ENCODE measurements around the gene ARHGAP28.
"Not testable (repeated sequence)": the region's sequence is repeated elsewhere in the genome, so short reads cannot be mapped to it uniquely, and the experiment has no call there.

Gene ARHGAP28

GRCh38 chr18:6837904-6838303 is 108.4 kb downstream of the ARHGAP28 start:
- DNase-seq (ENCODE audit: low read depth, low spot score) = no peak
- WGBS (ENCODE audit: insufficient coverage, insufficient read length) = no CpG with 5 or more reads among the region's 3 CpGs
- no peaks in the 10 kb centered on the region for H3K9me3 ChIP-seq (ENCODE audit: control insufficient read depth, insufficient read depth, low read length)
- H3K27me3 ChIP-seq (ENCODE audit: control insufficient read depth, insufficient read depth, low read length) = no peaks in the 10 kb centered on the region
- no peak overlapping the region for H3K4me3 ChIP-seq (ENCODE audit: low read length)
- H3K27ac ChIP-seq (ENCODE audit: low read length) = no peak overlapping the region
- no peaks in the 10 kb centered on the region for H3K36me3 ChIP-seq (ENCODE audit: control insufficient read depth, insufficient read depth, low read length)
- no peaks in the 10 kb centered on the region for H3K4me1 ChIP-seq (ENCODE audit: control insufficient read depth, insufficient read depth, low read length)

GRCh38 chr18:6842081-6842480 is 112.6 kb downstream of the ARHGAP28 start:
- no peak for DNase-seq (ENCODE audit: low read depth, low spot score)
- H3K36me3 ChIP-seq (ENCODE audit: control insufficient read depth, insufficient read depth, low read length) = no peaks in the 10 kb centered on the region
- H3K27me3 ChIP-seq (ENCODE audit: control insufficient read depth, insufficient read depth, low read length) = no peaks in the 10 kb centered on the region
- H3K9me3 ChIP-seq (ENCODE audit: control insufficient read depth, insufficient read depth, low read length) = no peaks in the 10 kb centered on the region
- no peaks in the 10 kb centered on the region for H3K4me1 ChIP-seq (ENCODE audit: control insufficient read depth, insufficient read depth, low read length)
- H3K27ac ChIP-seq (ENCODE audit: low read length) = no peak overlapping the region
- no CpG with 5 or more reads among the region's 3 CpGs for WGBS (ENCODE audit: insufficient coverage, insufficient read length)
- no peak overlapping the region for H3K4me3 ChIP-seq (ENCODE audit: low read length)

- no CpG with 5 or more reads among the region's 2 CpGs for WGBS (ENCODE audit: insufficient coverage, insufficient read length)
- H3K36me3 ChIP-seq (ENCODE audit: control insufficient read depth, insufficient read depth, low read length) = no peaks in the 10 kb centered on the region
- H3K27me3 ChIP-seq (ENCODE audit: control insufficient read depth, insufficient read depth, low read length) = no peaks in the 10 kb centered on the region
- no peak overlapping the region for H3K27ac ChIP-seq (ENCODE audit: low read length)
- no peak overlapping the region for H3K4me3 ChIP-seq (ENCODE audit: low read length)
- DNase-seq (ENCODE audit: low read depth, low spot score) = no peak
- no peaks in the 10 kb centered on the region for H3K4me1 ChIP-seq (ENCODE audit: control insufficient read depth, insufficient read depth, low read length)
- H3K9me3 ChIP-seq (ENCODE audit: control insufficient read depth, insufficient read depth, low read length) = no peaks in the 10 kb centered on the region
Measured at GRCh38 chr18:6843308-6843707, 113.8 kb downstream of the ARHGAP28 start.

GRCh38 chr18:6845521-6845920 is 116.0 kb downstream of the ARHGAP28 start:
- DNase-seq (ENCODE audit: low read depth, low spot score); H3K36me3 ChIP-seq (ENCODE audit: control insufficient read depth, insufficient read depth, low read length); H3K4me1 ChIP-seq (ENCODE audit: control insufficient read depth, insufficient read depth, low read length); H3K27me3 ChIP-seq (ENCODE audit: control insufficient read depth, insufficient read depth, low read length); H3K4me3 ChIP-seq (ENCODE audit: low read length); H3K27ac ChIP-seq (ENCODE audit: low read length); H3K9me3 ChIP-seq (ENCODE audit: control insufficient read depth, insufficient read depth, low read length): not testable (repeated sequence)
- no CpG with 5 or more reads among the region's 1 CpG for WGBS (ENCODE audit: insufficient coverage, insufficient read length)

GRCh38 chr18:6850396-6850795 is 120.9 kb downstream of the ARHGAP28 start:
- Histone ChIP-seq H3K4me1 (ENCODE audit: control insufficient read depth, insufficient read depth, low read length) (no peaks in the 10 kb centered on the region), H3K27ac (ENCODE audit: low read length) (no peak overlapping the region), H3K27me3 (ENCODE audit: control insufficient read depth, insufficient read depth, low read length) (no peaks in the 10 kb centered on the region), H3K36me3 (ENCODE audit: control insufficient read depth, insufficient read depth, low read length) (0 out of 2 replicates have a peak, but pooled peaks cover 4% of the 10 kb centered on the region), H3K9me3 (ENCODE audit: control insufficient read depth, insufficient read depth, low read length) (no peaks in the 10 kb centered on the region), H3K4me3 (ENCODE audit: low read length) (no peak overlapping the region)
- no peak for DNase-seq (ENCODE audit: low read depth, low spot score)
- WGBS (ENCODE audit: insufficient coverage, insufficient read length) = no CpG with 5 or more reads among the region's 1 CpG

GRCh38 chr18:6851480-6851879 is 122.0 kb downstream of the ARHGAP28 start:
- Histone ChIP-seq H3K27me3 (ENCODE audit: control insufficient read depth, insufficient read depth, low read length) (no peaks in the 10 kb centered on the region), H3K36me3 (ENCODE audit: control insufficient read depth, insufficient read depth, low read length) (0 out of 2 replicates have a peak, but pooled peaks cover 4% of the 10 kb centered on the region), H3K27ac (ENCODE audit: low read length) (no peak overlapping the region), H3K4me1 (ENCODE audit: control insufficient read depth, insufficient read depth, low read length) (no peaks in the 10 kb centered on the region), H3K9me3 (ENCODE audit: control insufficient read depth, insufficient read depth, low read length) (no peaks in the 10 kb centered on the region), H3K4me3 (ENCODE audit: low read length) (no peak overlapping the region)
- no peak for DNase-seq (ENCODE audit: low read depth, low spot score)
- no CpG with 5 or more reads among the region's 2 CpGs for WGBS (ENCODE audit: insufficient coverage, insufficient read length)

GRCh38 chr18:6854811-6855210 is 125.3 kb downstream of the ARHGAP28 start:
- H3K27ac ChIP-seq (ENCODE audit: low read length) = no peak overlapping the region
- DNase-seq (ENCODE audit: low read depth, low spot score) = no peak
- no peaks in the 10 kb centered on the region for H3K27me3 ChIP-seq (ENCODE audit: control insufficient read depth, insufficient read depth, low read length)
- H3K9me3 ChIP-seq (ENCODE audit: control insufficient read depth, insufficient read depth, low read length) = no peaks in the 10 kb centered on the region
- 0 out of 2 replicates have a peak, but pooled peaks cover 4% of the 10 kb centered on the region for H3K36me3 ChIP-seq (ENCODE audit: control insufficient read depth, insufficient read depth, low read length)
- no CpG with 5 or more reads among the region's 7 CpGs for WGBS (ENCODE audit: insufficient coverage, insufficient read length)
- no peak overlapping the region for H3K4me3 ChIP-seq (ENCODE audit: low read length)
- H3K4me1 ChIP-seq (ENCODE audit: control insufficient read depth, insufficient read depth, low read length) = no peaks in the 10 kb centered on the region

- no peak for DNase-seq (ENCODE audit: low read depth, low spot score)
- H3K36me3 ChIP-seq (ENCODE audit: control insufficient read depth, insufficient read depth, low read length) = 0 out of 2 replicates have a peak, but pooled peaks cover 4% of the 10 kb centered on the region
- no peak overlapping the region for H3K27ac ChIP-seq (ENCODE audit: low read length)
- no peaks in the 10 kb centered on the region for H3K9me3 ChIP-seq (ENCODE audit: control insufficient read depth, insufficient read depth, low read length)
- H3K27me3 ChIP-seq (ENCODE audit: control insufficient read depth, insufficient read depth, low read length) = no peaks in the 10 kb centered on the region
- H3K4me1 ChIP-seq (ENCODE audit: control insufficient read depth, insufficient read depth, low read length) = no peaks in the 10 kb centered on the region
- WGBS (ENCODE audit: insufficient coverage, insufficient read length) = no CpG with 5 or more reads among the region's 12 CpGs
- H3K4me3 ChIP-seq (ENCODE audit: low read length) = no peak overlapping the region
Measured at GRCh38 chr18:6855767-6856166, 126.3 kb downstream of the ARHGAP28 start.

GRCh38 chr18:6857300-6857699 is 127.8 kb downstream of the ARHGAP28 start:
- Histone ChIP-seq H3K9me3 (ENCODE audit: control insufficient read depth, insufficient read depth, low read length) (no peaks in the 10 kb centered on the region), H3K4me3 (ENCODE audit: low read length) (no peak overlapping the region), H3K4me1 (ENCODE audit: control insufficient read depth, insufficient read depth, low read length) (no peaks in the 10 kb centered on the region), H3K27me3 (ENCODE audit: control insufficient read depth, insufficient read depth, low read length) (no peaks in the 10 kb centered on the region), H3K36me3 (ENCODE audit: control insufficient read depth, insufficient read depth, low read length) (0 out of 2 replicates have a peak, but pooled peaks cover 4% of the 10 kb centered on the region), H3K27ac (ENCODE audit: low read length) (no peak overlapping the region)
- no CpG with 5 or more reads among the region's 12 CpGs for WGBS (ENCODE audit: insufficient coverage, insufficient read length)
- no peak for DNase-seq (ENCODE audit: low read depth, low spot score)

- H3K9me3 ChIP-seq (ENCODE audit: control insufficient read depth, insufficient read depth, low read length) = no peaks in the 10 kb centered on the region
- H3K27ac ChIP-seq (ENCODE audit: low read length) = no peak overlapping the region
- no peaks in the 10 kb centered on the region for H3K27me3 ChIP-seq (ENCODE audit: control insufficient read depth, insufficient read depth, low read length)
- no peak overlapping the region for H3K4me3 ChIP-seq (ENCODE audit: low read length)
- H3K36me3 ChIP-seq (ENCODE audit: control insufficient read depth, insufficient read depth, low read length) = no peaks in the 10 kb centered on the region
- no CpG with 5 or more reads among the region's 4 CpGs for WGBS (ENCODE audit: insufficient coverage, insufficient read length)
- no peaks in the 10 kb centered on the region for H3K4me1 ChIP-seq (ENCODE audit: control insufficient read depth, insufficient read depth, low read length)
- DNase-seq (ENCODE audit: low read depth, low spot score) = no peak
Measured at GRCh38 chr18:6859676-6860422, 130.3 kb downstream of the ARHGAP28 start.
